ENCODE results near the gene ALDH7A1.
"Not testable (repeated sequence)": the region's sequence is repeated elsewhere in the genome, so short reads cannot be mapped to it uniquely, and the experiment has no call there.

Gene ALDH7A1

GRCh38 chr5:126555101-126555500 lies 39.9 kb downstream of the ALDH7A1 start:
- H3K4me3 ChIP-seq (ENCODE audit: control insufficient read depth in 1 of 7, extremely low read depth in 1 of 7, insufficient read depth in 4 of 7, low read depth in 2 of 7, low read length in 6 of 7); DNase-seq; CTCF ChIA-PET; POLR2A ChIA-PET; H3K27ac ChIP-seq (ENCODE audit: insufficient read depth in 1 of 2, low read depth in 1 of 2, low read length in 2 of 2, poor library complexity in 1 of 2, severe bottlenecking in 2 of 2); H3K4me1 ChIP-seq (ENCODE audit: control extremely low read depth in 1 of 4, control insufficient read depth in 4 of 4, insufficient read depth in 4 of 4, low read length in 3 of 4); H3K27me3 ChIP-seq (replicated peaks in 2 of 5; ENCODE audit: control insufficient read depth in 4 of 5, insufficient read depth in 5 of 5, low read length in 4 of 5); H3K9me3 ChIP-seq (ENCODE audit: control extremely low read depth in 1 of 5, control insufficient read depth in 4 of 5, insufficient read depth in 2 of 5, low read depth in 1 of 5, low read length in 4 of 5): not testable (repeated sequence)
- peaks cover 0 to 12% (median 8%) of the 10 kb centered on the region in 4 experiments for H3K36me3 ChIP-seq (ENCODE audit: control insufficient read depth in 4 of 4, insufficient read depth in 4 of 4, low read length in 3 of 4)
- WGBS (ENCODE audit: insufficient coverage) = 99% methylated on average over 8 of the region's 9 CpGs

GRCh38 chr5:126552614-126553013 lies 42.4 kb downstream of the ALDH7A1 start:
- Histone ChIP-seq H3K27ac (ENCODE audit: insufficient read depth in 1 of 2, low read depth in 1 of 2, low read length in 2 of 2, poor library complexity in 1 of 2, severe bottlenecking in 2 of 2) (no peak overlapping the region), H3K27me3 (replicated peaks in 2 of 5; ENCODE audit: control insufficient read depth in 4 of 5, insufficient read depth in 5 of 5, low read length in 4 of 5) (no peaks in the 10 kb centered on the region), H3K36me3 (ENCODE audit: control insufficient read depth in 4 of 4, insufficient read depth in 4 of 4, low read length in 3 of 4) (peaks cover 0 to 16% (median 10%) of the 10 kb centered on the region in 4 experiments), H3K9me3 (ENCODE audit: control extremely low read depth in 1 of 5, control insufficient read depth in 4 of 5, insufficient read depth in 2 of 5, low read depth in 1 of 5, low read length in 4 of 5) (no peaks in the 10 kb centered on the region), H3K4me1 (ENCODE audit: control extremely low read depth in 1 of 4, control insufficient read depth in 4 of 4, insufficient read depth in 4 of 4, low read length in 3 of 4) (no peaks in the 10 kb centered on the region), H3K4me3 (ENCODE audit: control insufficient read depth in 1 of 7, extremely low read depth in 1 of 7, insufficient read depth in 4 of 7, low read depth in 2 of 7, low read length in 6 of 7) (no peak overlapping the region)
- POLR2A ChIA-PET = no interaction called here
- CTCF ChIA-PET = no interaction called here
- no peak for DNase-seq
- WGBS (ENCODE audit: insufficient coverage) = 100% methylated on average over 1 of the region's 2 CpGs

- peak; percentile 37 to 67 (median 60) for DNase-seq
- ChIA-PET CTCF (interaction anchor here (1.4 to 1.6 kb wide), 6 partner anchors 16 to 261 kb away, joined by 4 to 11 read pairs (median 4); partner anchors contain the start of gene PHAX), POLR2A (no interaction called here)
- peaks cover 0 to 4% (median 2%) of the 10 kb centered on the region in 4 experiments for H3K36me3 ChIP-seq (ENCODE audit: control insufficient read depth in 4 of 4, insufficient read depth in 4 of 4, low read length in 3 of 4)
- H3K27me3 ChIP-seq (replicated peaks in 2 of 5; ENCODE audit: control insufficient read depth in 4 of 5, insufficient read depth in 5 of 5, low read length in 4 of 5) = no peaks in the 10 kb centered on the region
- no peak overlapping the region for H3K27ac ChIP-seq (ENCODE audit: insufficient read depth in 1 of 2, low read depth in 1 of 2, low read length in 2 of 2, poor library complexity in 1 of 2, severe bottlenecking in 2 of 2)
- H3K4me3 ChIP-seq (ENCODE audit: control insufficient read depth in 1 of 7, extremely low read depth in 1 of 7, insufficient read depth in 4 of 7, low read depth in 2 of 7, low read length in 6 of 7) = no peak overlapping the region
- WGBS (ENCODE audit: insufficient coverage) = 62% methylated on average over 5 of the region's 12 CpGs
- peaks cover 0 to 3% (median 1%) of the 10 kb centered on the region in 4 experiments for H3K4me1 ChIP-seq (ENCODE audit: control extremely low read depth in 1 of 4, control insufficient read depth in 4 of 4, insufficient read depth in 4 of 4, low read length in 3 of 4)
- no peaks in the 10 kb centered on the region for H3K9me3 ChIP-seq (ENCODE audit: control extremely low read depth in 1 of 5, control insufficient read depth in 4 of 5, insufficient read depth in 2 of 5, low read depth in 1 of 5, low read length in 4 of 5)
Observed at GRCh38 chr5:126544087-126544740, 50.8 kb downstream of the ALDH7A1 start.

GRCh38 chr5:126543660-126544059 lies 51.4 kb downstream of the ALDH7A1 start:
- Histone ChIP-seq H3K27me3 (replicated peaks in 2 of 5; ENCODE audit: control insufficient read depth in 4 of 5, insufficient read depth in 5 of 5, low read length in 4 of 5) (no peaks in the 10 kb centered on the region), H3K36me3 (ENCODE audit: control insufficient read depth in 4 of 4, insufficient read depth in 4 of 4, low read length in 3 of 4) (peaks cover 0 to 4% (median 2%) of the 10 kb centered on the region in 4 experiments), H3K9me3 (ENCODE audit: control extremely low read depth in 1 of 5, control insufficient read depth in 4 of 5, insufficient read depth in 2 of 5, low read depth in 1 of 5, low read length in 4 of 5) (no peaks in the 10 kb centered on the region), H3K27ac (ENCODE audit: insufficient read depth in 1 of 2, low read depth in 1 of 2, low read length in 2 of 2, poor library complexity in 1 of 2, severe bottlenecking in 2 of 2) (no peak overlapping the region), H3K4me3 (ENCODE audit: control insufficient read depth in 1 of 7, extremely low read depth in 1 of 7, insufficient read depth in 4 of 7, low read depth in 2 of 7, low read length in 6 of 7) (no peak overlapping the region), H3K4me1 (ENCODE audit: control extremely low read depth in 1 of 4, control insufficient read depth in 4 of 4, insufficient read depth in 4 of 4, low read length in 3 of 4) (peaks cover 3 to 7% (median 4%) of the 10 kb centered on the region in 4 experiments)
- POLR2A ChIA-PET = no interaction called here
- CTCF ChIA-PET = interaction anchor here (1.0 to 1.6 kb wide), 8 partner anchors 17 to 262 kb away, joined by 3 to 11 read pairs (median 4); partner anchors contain the start of gene PHAX
- no peak for DNase-seq
- whole genome bisulfite sequencing (ENCODE audit: insufficient coverage) = no CpG with 5 or more reads among the region's 2 CpGs

- Histone ChIP-seq H3K4me3 (ENCODE audit: control insufficient read depth in 1 of 7, extremely low read depth in 1 of 7, insufficient read depth in 4 of 7, low read depth in 2 of 7, low read length in 6 of 7) (no peak overlapping the region), H3K9me3 (ENCODE audit: control extremely low read depth in 1 of 5, control insufficient read depth in 4 of 5, insufficient read depth in 2 of 5, low read depth in 1 of 5, low read length in 4 of 5) (no peaks in the 10 kb centered on the region), H3K27me3 (replicated peaks in 2 of 5; ENCODE audit: control insufficient read depth in 4 of 5, insufficient read depth in 5 of 5, low read length in 4 of 5) (no peaks in the 10 kb centered on the region), H3K27ac (ENCODE audit: insufficient read depth in 1 of 2, low read depth in 1 of 2, low read length in 2 of 2, poor library complexity in 1 of 2, severe bottlenecking in 2 of 2) (no peak overlapping the region), H3K4me1 (ENCODE audit: control extremely low read depth in 1 of 4, control insufficient read depth in 4 of 4, insufficient read depth in 4 of 4, low read length in 3 of 4) (peaks cover 3 to 7% (median 4%) of the 10 kb centered on the region in 4 experiments), H3K36me3 (ENCODE audit: control insufficient read depth in 4 of 4, insufficient read depth in 4 of 4, low read length in 3 of 4) (peaks cover 0 to 3% (median 1%) of the 10 kb centered on the region in 4 experiments)
- POLR2A ChIA-PET = no interaction called here
- CTCF ChIA-PET = interaction anchor here (1.0 to 2.6 kb wide), 11 partner anchors 18 to 263 kb away, joined by 3 to 14 read pairs (median 4); partner anchors contain the start of gene PHAX
- no peak for DNase-seq
- no CpG with 5 or more reads among the region's 1 CpG for WGBS (ENCODE audit: insufficient coverage)
Observed at GRCh38 chr5:126543009-126543408, 52.0 kb downstream of the ALDH7A1 start.

GRCh38 chr5:126542441-126542840 lies 52.6 kb downstream of the ALDH7A1 start:
- ChIA-PET CTCF (interaction anchor here (0.9 to 2.6 kb wide), 9 partner anchors 18 to 205 kb away, joined by 3 to 14 read pairs (median 4); no protein-coding TSS in a partner anchor), POLR2A (no interaction called here)
- Histone ChIP-seq H3K9me3 (ENCODE audit: control extremely low read depth in 1 of 5, control insufficient read depth in 4 of 5, insufficient read depth in 2 of 5, low read depth in 1 of 5, low read length in 4 of 5) (no peaks in the 10 kb centered on the region), H3K27ac (ENCODE audit: insufficient read depth in 1 of 2, low read depth in 1 of 2, low read length in 2 of 2, poor library complexity in 1 of 2, severe bottlenecking in 2 of 2) (no peak overlapping the region), H3K4me3 (ENCODE audit: control insufficient read depth in 1 of 7, extremely low read depth in 1 of 7, insufficient read depth in 4 of 7, low read depth in 2 of 7, low read length in 6 of 7) (no peak overlapping the region), H3K4me1 (ENCODE audit: control extremely low read depth in 1 of 4, control insufficient read depth in 4 of 4, insufficient read depth in 4 of 4, low read length in 3 of 4) (peaks cover 3 to 7% (median 4%) of the 10 kb centered on the region in 4 experiments), H3K27me3 (replicated peaks in 2 of 5; ENCODE audit: control insufficient read depth in 4 of 5, insufficient read depth in 5 of 5, low read length in 4 of 5) (no peaks in the 10 kb centered on the region), H3K36me3 (ENCODE audit: control insufficient read depth in 4 of 4, insufficient read depth in 4 of 4, low read length in 3 of 4) (peaks cover 0 to 3% (median 1%) of the 10 kb centered on the region in 4 experiments)
- no peak for DNase-seq
- no CpG with 5 or more reads among the region's 2 CpGs for WGBS (ENCODE audit: insufficient coverage)

- no peak overlapping the region for H3K4me3 ChIP-seq (ENCODE audit: control insufficient read depth in 1 of 7, extremely low read depth in 1 of 7, insufficient read depth in 4 of 7, low read depth in 2 of 7, low read length in 6 of 7)
- ChIA-PET POLR2A (no interaction called here), CTCF (interaction anchor here (0.7 to 2.7 kb wide), 10 partner anchors 10 to 261 kb away, joined by 3 to 14 read pairs (median 5); partner anchors contain the start of gene ALDH7A1)
- H3K9me3 ChIP-seq (ENCODE audit: control extremely low read depth in 1 of 5, control insufficient read depth in 4 of 5, insufficient read depth in 2 of 5, low read depth in 1 of 5, low read length in 4 of 5) = no peaks in the 10 kb centered on the region
- H3K27ac ChIP-seq (ENCODE audit: insufficient read depth in 1 of 2, low read depth in 1 of 2, low read length in 2 of 2, poor library complexity in 1 of 2, severe bottlenecking in 2 of 2) = no peak overlapping the region
- peaks cover 3 to 7% (median 4%) of the 10 kb centered on the region in 4 experiments for H3K4me1 ChIP-seq (ENCODE audit: control extremely low read depth in 1 of 4, control insufficient read depth in 4 of 4, insufficient read depth in 4 of 4, low read length in 3 of 4)
- no peak for DNase-seq
- H3K27me3 ChIP-seq (replicated peaks in 2 of 5; ENCODE audit: control insufficient read depth in 4 of 5, insufficient read depth in 5 of 5, low read length in 4 of 5) = no peaks in the 10 kb centered on the region
- WGBS (ENCODE audit: insufficient coverage) = 96% methylated on average over 3 of the region's 5 CpGs
- no peaks in the 10 kb centered on the region for H3K36me3 ChIP-seq (ENCODE audit: control insufficient read depth in 4 of 4, insufficient read depth in 4 of 4, low read length in 3 of 4)
Observed at GRCh38 chr5:126540631-126541030, 54.4 kb downstream of the ALDH7A1 start.

Measured in common myeloid progenitor, CD34-positive (primary cell).